Cerebellar nuclear complex (tissue), 1 donor: Measurements from ENCODE around the gene LRP8.
"Not testable (repeated sequence)": the region's sequence is repeated elsewhere in the genome, so short reads cannot be mapped to it uniquely, and the experiment has no call there.

Source experiments
- DNase-seq, 2 experiments: peaks; one replicate each; lab custom pipeline; 2025; lab: John Stamatoyannopoulos, UW

LRP8 gene

DNA sequence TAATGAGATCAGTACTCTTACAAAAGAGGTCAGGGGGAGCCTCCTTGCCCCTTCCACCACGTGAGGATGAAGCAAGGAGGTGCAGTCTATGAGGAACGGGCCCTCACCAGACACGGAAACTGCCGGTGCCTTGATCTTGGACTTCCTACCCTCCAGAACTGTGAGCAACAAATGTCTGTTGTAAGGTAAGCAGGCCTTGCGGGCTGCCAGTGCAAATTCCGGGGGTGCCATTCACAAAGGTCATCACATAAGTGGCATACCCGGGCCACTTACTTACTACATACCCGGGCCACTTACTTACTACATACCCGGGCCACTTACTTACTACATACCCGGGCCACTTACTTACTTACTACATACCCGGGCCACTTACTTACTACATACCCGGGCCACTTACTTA, 44.7 kb downstream of the LRP8 start:
- DNase-seq, result not testable (repeated sequence)

DNA sequence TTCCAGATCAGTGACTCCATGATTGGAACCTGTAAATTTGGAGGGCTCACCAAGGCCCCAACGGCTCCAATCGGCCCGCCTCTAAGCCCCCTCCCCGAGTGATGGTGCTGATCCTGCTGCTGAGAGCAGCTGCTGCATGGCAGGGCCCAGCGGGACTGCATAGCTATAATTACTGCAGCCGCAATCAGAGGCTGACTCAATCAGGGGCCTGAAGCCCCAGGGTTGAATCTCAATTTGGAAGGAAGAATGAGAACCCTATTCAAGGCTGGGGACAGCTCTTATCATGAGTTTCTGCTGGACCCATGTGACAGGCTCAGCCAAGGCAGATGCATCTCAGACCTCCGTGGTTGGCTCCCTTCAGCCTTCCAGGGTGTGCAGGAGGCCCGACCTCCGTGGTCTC, 46.7 kb downstream of the LRP8 start:
- DNase-seq, result no peak

DNA sequence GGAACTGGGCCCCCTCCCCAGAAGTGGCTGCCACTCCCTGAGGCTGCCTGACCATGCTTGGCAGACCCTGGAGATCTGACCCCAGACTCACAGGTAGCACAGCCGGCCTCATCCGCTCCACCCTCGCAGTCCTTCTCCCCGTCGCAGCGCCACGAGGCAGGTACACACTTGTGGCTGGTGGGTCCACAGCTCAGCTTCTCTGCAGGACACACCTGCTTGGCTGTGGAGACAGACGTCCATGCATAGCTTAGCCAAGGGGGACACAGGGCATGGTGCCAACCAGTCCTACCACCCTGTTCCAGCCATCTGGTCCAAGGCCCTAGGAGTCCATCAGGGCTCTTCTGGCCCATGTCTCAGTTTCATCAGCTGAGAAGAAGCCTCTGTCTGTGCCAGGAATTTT, 47.4 kb downstream of the LRP8 start:
- no peak for DNase-seq

DNA sequence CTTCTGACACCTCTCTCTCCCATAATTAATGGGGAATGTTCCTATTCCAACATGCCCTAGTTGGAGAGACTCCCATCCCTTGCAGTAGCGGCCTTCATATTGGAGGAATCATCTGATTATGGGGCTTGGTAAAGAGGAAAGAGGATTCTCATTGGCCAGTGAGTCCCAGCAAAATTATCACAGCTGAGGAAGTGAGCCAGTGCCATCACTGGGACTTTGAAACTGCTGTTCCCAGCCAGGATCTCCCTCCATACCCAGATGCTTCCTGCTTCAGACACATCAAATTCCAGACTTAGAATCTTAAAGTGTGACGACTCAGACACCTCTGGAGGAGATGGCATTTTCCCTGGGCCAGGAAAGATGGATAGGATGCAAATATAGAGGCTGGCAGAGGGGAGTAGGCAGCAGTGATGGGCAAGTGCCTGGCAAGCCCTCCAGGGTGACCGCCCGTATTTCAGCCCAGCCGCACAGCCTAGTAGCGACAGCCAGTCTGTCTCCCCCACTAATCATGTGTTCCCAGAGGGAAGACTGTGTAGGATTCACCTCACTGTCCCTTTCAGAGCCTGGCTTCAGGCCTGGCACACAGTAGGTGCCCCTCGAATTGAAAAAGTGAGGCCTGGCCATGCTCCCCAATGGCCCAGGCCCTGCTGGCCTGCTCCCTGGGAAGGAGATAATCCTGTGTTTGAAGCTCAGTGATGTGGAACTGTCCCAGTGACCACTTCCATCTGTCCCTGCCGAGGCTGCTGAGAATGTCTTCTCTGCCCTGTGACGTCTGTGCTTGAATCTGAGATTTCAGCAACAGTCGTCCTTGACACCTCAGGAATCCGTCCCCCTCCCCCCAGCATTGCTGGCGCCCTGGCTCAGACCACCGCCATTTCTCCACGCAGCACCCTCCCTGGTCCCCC, 48.3 kb downstream of the LRP8 start:
- peak; percentile 51 to 54 for DNase-seq

DNA sequence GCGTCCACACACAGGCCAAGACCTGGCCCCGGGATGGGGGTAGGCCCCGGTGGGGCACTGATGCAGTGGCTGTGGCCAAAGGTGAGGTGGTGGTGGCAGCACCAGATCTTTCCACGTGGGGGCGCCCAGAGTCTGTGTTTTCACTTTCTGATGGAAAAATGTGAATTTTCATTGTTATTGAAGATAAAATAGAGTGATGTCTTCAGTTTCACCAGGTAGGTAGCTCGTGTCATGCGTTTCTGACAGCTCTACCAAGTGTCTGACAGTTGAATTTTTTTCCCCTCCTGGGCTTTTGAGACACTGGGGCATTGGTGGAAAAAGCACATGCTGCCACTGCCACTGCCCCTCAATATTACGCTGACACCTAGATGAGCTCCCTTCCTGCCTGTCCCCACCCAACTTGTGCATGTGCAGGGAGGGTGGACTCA, 49.6 kb downstream of the LRP8 start:
- no peak for DNase-seq

DNA sequence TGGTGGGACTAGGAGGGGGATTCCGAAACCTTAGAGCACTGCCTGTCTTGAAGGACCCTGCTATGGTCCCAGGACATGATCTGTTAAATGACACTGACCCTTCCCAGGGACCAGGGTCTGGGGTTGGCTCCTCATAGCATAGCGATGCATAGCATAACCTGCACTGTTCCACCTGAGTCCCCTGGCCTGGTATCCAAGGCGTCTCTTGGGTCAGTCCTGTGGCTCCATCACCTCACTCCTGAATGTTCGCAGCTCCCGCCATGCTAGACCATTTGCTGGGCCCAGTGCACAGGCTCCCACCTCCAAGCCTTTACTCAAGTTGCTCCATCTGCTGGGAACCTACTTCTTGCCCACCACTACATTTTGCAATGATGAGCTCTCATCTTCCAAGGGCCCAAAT, 50.5 kb downstream of the LRP8 start:
- no peak for DNase-seq

DNA sequence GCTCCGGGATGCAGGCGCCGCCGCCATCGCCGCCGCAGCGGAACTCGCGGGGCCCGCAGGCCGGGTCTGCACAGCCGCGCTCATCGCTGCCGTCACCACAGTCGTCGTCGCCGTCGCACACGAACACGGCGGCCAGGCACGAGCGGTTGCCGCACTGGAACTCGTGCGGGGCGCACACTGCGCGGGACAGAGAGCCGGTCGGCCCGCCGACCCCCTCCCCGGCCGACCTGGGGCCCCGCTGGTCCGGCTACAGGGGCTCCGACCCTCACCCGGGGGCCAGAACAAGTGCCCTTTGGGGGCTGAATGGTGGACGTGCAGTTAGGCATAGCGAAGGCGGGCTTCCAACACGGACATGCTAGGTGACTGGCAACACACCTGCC, 51.0 kb downstream of the LRP8 start:
- no peak for DNase-seq

DNA sequence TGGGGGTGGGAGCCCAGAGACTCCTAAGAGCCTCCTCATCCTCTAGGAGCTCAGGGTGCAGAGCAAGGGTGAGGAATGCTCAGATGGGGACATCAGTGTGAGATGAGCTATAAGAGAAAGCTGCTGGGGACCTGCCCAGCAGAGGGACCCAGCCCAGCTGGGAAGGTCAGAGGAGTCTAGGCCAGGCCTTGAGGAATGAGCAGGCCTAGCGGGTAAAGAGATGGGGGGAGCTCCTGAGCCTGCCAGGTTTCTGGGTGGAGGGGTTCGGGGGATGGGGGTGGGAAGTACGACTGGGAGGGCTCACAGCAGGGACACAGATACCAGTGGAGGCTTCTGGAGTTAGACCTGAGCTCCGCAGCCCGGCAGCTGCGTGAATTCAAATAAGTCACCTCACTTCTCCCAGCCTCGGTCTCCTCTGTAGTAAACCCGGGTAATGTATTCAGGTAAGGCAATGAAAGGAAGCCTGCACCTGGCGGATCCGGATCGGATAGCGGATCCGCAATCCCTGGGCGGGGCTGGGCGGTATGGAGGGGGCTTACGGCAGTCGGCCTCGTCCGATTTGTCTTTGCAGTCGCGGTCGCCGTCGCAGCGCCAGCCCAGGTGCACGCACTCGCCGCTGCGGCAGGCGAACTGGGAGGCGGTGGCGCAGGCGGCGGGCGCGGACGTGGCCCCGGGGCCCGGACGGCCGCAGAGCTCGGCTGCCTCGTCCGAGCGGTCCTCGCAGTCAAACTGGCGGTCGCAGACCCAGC, 51.5 kb downstream of the LRP8 start:
- DNase-seq, result no peak

DNA sequence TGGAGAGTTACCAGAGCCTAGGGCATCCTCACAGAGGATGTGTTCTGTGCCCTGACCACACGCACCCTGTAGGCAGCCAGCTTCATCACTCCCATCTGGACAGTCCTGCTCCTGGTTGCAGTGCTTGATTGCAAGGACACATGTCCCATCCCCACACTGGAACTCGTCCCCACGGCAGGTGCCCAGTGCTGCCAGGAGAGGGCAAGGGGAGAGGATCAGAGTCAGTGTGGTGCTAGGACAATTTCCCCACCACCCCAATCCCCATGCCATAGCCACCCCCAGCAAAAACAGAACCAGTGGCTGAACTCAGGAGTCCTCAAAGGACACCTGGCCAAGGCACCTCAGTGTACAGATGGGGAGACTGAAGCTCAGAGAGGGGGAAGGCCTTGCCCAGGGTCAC, 52.3 kb downstream of the LRP8 start:
- DNase-seq, result no peak

DNA sequence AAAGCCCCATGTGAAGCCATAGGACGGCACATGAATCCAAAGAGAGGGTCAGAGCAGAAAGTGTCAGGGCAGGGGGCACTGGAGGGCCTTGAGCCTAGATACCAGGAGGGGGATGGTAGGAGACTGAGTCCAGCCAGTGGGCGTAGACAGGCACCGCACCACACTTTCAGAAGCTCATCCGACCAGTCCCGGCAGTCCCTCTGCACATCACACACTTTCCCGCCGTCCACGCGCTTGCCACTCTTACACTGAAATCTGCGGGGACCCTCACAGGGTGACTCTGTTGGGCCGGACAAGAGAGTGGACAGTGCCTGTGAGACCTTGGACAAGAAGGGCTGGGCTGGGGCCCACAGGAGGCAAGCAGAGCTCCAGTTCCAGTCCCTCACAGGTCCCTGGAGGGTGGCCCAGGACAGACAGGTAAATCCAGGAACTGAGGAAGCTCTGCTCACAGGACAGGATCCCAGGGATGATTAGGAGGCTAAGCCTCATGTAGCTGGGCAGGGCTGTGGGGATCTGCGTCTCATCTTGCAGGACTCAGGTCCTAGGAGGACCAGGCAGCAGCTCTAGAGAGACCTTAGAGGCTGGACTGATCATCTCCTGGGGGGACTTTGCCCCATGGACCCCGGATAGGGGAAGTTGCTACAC, 53.2 kb downstream of the LRP8 start:
- no peak for DNase-seq

DNA sequence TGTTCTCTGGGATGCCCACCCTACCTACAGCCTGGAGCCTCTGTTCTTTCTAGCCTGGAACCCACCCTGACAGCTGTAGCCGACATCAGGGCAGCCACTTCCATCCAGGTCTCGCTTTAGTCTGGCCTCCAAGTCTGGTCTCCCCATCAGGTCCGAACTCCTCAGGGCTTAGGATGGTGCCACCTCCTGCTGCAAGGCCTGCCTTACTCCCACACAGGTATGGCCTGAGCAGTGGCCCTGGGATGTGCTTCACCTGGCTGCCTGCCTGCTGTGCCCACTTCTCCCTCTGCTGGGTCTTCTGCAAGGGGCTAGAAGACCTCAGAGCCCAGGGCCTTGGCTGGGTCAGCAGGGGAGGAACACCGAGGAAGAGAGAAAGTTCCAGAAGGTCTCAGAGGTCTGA, 53.8 kb downstream of the LRP8 start:
- DNase-seq, result no peak

DNA sequence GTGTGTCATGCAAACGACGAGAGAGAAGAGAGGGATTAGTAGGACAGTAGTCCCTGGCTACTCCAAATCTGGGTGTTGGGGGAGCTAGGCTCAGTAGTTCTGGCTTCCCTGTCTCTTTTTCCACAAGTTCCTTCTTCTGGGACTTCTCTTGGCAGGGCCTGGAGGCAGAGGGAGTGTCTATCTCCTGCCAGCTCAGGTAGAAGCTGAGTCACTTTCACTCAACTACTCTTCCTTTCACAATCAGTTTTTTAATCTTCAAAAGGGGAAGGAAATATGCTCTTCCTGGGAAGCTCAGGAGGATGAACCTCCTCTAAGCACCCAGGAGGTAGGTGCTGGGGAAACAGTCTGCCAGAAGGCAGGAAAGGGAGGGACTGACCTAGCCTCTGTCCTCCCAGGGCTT, 54.3 kb downstream of the LRP8 start:
- no peak for DNase-seq

DNA sequence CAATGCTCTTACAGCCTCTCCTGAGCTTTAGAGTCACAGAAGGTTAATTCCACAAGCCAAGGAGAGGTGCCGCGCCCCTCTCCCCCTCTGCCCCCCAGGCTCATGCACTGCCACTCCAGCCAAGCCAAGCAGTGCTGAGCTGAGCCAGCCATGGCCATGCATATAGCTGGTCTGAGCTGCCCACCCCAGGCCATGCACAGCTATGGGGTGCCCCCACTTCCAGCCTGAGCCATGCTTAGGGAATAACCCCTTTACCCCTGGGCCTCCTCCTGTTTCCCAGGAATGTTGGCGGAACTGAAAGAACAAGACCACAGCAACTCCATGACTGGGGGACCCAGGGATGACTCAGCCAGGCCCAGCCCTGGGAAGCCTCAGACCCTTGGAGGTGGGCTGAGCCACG, 55.5 kb downstream of the LRP8 start:
- no peak for DNase-seq

DNA sequence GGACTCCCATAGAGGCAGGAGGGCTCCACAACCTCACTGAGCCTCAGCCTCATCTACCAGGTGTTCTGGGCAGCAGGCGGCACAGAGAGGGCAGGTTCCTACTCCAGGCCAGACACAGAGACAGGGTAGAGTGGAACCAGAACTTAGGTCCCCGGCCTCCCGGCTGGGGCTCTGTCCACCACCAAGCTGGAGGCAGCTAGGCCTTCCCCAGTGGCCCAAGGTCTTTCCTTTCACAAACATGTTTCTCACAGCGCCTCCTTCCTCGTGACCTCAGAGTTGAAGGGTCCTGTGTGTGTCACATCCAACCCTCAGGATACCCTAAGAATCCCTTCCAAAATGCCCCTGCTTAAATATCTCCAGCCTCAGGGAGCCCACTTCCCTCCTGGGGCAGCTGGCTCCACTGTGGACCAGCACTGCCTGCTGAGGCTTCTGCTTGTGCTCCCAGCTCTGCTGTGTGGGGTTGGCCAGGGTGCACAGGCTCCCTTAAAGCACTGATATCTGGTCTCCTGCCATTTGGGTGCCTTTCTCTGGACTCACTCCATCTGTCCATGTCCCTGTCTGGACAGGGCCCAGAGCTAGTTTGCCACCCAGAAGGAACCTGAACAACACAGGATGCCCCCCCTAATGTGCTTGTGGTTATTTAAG, 56.3 kb downstream of the LRP8 start:
- no peak for DNase-seq

DNA sequence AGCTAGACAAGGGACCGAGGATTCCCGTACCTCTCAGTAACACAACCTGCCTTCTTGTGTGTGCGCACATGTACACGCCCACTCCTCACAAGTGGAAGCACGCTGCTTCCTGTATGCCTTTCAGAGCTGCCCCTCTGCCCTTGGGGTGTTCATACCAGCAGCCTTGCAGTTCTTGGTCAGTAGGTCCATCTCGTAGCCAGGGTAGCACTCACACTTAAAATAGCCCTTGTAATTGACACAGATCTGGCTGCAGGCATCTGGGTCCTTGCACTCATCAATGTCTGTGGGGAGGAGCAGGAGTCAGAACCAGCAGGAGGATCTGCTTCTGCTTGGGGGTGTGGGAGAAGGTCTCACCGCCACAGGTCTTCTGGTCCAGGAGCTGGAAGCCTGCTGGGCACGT, 57.0 kb downstream of the LRP8 start:
- DNase-seq, result no peak

DNA sequence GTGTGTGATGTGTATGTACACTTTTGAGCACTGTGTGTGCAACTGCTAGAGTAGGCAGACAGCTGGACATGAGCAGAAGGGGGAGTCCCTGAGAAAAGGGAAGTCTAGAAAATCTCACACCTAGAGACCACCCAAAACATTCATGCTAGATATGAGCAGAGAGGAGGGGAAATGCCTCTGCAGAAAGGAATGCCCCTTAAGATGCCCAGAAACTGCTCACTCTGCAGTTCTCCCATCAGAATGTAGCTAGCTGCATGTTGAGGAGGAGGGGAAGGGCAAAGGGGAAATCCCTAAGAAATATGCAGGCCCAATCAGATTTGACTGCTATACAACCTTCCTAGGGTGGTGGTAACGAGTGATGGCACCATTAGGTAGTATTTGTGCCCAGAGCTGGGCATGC, 57.8 kb downstream of the LRP8 start:
- DNase-seq, result no peak

DNA sequence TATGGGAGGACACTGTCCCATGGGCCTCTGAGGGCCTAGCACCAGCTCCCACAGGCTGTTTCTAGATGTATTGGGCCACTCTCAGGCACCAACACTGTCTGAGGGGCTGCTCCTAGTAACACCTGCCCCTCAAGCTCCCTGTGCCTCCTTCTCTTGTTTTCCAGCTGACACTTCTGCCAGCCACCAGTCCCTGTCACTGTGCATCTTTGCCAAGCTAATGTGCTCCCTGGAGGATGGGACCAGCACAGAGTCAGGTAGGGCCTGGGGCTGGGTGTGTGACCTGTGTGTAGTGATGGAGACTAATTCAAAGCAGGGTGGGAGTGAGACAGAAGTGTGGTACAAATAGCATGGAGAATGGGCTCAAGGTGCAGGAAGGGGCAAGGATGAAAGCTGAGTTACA, 60.1 kb downstream of the LRP8 start:
- DNase-seq, result no peak

DNA sequence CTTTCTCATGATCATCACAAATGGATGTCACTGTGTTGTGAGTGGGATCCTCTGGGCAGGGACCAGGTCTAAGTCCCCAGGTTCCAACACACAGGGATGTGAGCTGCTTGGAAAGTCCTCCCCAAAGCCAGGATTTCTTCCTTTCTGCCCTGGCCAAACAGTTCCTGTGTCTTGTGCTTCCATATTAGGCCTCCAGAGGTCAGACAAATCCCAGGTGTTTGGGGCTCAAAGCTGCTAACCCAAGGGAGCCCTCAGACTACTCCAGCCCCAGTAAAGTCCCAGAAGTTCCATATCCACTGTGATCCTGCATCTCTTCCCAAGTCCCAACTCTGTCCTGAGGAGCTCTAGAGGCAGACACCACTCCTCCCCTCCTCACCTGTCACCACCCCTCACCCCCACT, 61.8 kb downstream of the LRP8 start:
- no peak for DNase-seq

DNA sequence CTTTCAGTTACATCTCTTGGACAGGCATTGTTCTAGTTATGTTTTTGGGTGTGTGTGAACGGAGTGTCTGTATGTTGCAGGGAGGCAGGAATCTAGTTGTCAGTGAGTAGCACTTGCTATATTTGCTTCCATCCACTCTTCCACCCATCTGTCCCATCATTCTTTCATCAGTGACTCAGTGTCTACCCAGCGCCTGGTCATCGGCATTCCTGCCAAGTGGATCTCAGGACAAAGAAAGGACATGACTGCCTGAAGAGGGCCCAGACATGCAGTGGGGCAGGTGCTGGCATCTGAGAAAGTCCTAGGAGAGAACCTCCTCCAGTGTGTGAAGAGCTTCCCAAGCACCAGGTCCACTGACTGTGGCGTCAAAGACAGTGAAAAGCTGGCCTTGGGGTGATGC, 62.3 kb downstream of the LRP8 start:
- DNase-seq, result no peak

DNA sequence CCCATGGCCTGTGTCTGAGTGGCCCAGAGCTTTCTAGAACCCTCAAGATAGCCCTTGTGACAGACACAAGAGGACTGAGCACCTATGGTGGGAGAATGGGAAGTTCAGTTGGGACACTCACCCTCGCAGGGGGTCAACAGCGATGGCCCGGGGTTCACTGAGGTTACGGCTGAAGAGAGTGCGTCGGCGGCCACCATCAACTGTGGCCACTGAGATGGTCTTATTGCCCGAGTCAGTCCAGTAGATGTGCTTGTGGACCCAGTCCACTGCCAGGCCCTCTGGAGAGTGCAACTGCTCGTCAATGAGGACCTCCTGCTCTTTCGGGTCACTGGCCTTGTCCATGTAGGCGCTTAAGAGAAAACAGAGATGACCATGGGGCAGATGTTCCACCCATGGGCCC, 63.8 kb downstream of the LRP8 start:
- no peak for DNase-seq

DNA sequence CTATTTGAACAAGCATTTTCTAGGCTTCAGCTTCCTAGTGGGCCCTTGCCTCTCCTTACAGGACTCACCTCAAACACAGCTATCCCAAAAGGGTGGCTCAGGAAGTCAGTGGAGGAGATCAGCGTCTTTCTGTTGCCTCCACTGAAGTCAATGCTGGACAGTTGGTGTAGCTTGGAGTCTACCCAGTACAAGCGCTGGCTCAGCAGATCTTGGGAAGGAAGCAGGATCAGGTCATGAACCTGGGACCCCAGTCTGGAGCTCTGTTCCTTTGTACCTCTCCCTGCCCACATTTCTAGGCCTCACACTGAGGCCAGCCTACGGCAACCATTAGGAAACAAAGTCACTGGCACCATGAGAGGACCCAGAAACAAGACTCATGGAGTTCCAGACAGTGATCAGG, 65.9 kb downstream of the LRP8 start:
- no peak for DNase-seq

DNA sequence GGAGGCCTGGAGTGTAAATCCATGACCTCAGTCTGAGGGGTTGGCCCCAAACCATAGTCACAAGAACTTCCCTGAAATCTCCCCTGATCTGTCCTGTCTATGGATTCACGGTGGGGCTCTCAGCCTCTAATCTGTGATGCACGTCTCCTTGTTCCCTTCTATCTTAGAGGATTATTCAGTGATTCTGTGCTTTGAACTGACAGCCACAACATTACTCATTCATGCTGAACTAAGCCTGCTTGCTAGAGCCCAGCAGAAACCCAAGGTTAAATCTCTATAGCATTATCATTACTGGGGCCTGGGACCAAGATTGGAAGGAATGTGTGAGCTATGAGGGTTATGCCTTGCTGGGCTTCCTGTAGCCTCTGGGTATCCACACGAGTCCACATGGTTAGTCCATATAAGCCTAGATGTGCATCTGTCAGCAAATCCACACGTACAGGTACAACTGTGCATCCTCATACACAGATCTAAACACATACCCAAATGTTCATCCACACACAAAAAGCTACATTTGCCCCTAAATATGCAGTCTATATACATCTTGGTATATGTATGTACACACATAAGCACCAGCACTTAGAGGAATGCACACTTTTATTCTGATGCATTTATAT, 67.1 kb downstream of the LRP8 start:
- no peak for DNase-seq
